Measurements from ENCODE around the gene AMPD3. TPM values are rescaled to one million over a fixed set of nuclear protein-coding genes. Genes with fewer than 3 reads are reported as not detected.

The AMPD3 gene
- total RNA-seq, 1 experiment from 2014 or later = 0.19 TPM

DNA sequence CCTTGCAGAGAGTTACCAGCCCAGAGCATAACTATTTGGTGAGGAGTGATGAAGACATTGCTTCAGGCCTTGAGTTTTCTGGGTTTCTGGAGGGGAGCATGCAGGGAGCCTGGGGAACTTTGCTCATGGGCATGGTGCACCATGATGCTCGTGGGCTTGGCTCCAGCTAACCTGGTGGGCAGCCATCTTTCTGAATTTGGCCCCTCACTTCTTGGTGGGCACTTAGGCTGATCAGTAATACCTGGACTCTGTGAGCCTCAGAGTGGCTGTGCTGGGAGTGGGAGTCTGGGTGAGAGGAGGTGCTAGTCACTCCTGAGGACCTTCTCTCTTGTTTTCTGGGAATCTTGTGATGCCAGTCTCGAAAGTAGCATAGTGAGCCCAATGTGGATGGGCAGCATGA lies 30.6 kb downstream of the AMPD3 start:
- no peak overlapping the region for H3K27ac ChIP-seq (ENCODE audit: low read depth, low read length, poor library complexity, severe bottlenecking)
- H3K4me3 ChIP-seq (ENCODE audit: low read depth, low read length, poor library complexity, severe bottlenecking) = no peak overlapping the region
- no TSS peak for BruUV-seq (replicated peaks)
- ChIA-PET POLR2A (ENCODE audit: low non-redundant PET) (no interaction called here), CTCF (no interaction called here)
- DNase-seq (ENCODE audit: low spot score) = no peak
- H3K9me3 ChIP-seq (ENCODE audit: low read depth, low read length, poor library complexity, severe bottlenecking) = no peaks in the 10 kb centered on the region
- TF ChIP-seq CTCF (conservative IDR thresholded peaks at IDR 0.05; ENCODE audit: low read depth, low read length) (no peak), EZH2 (IDR thresholded peaks at IDR 0.05; ENCODE audit: borderline replicate concordance, low read depth, low read length, poor library complexity, severe bottlenecking) (no peak)
- no peaks in the 10 kb centered on the region for H3K4me1 ChIP-seq (ENCODE audit: insufficient read depth, low read length, poor library complexity, severe bottlenecking)
- H3K27me3 ChIP-seq (replicated peaks; ENCODE audit: insufficient read depth, low read depth, low read length, poor library complexity) = no peaks in the 10 kb centered on the region
- intact Hi-C loops (cut with micrococcal nuclease; ENCODE audit: unreplicated experiment) = no loop called here
- H3K36me3 ChIP-seq (ENCODE audit: insufficient read depth, low read length, poor library complexity, severe bottlenecking) = no peaks in the 10 kb centered on the region

- H3K36me3 ChIP-seq (ENCODE audit: insufficient read depth, low read length, poor library complexity, severe bottlenecking) = no peaks in the 10 kb centered on the region
- no peak for TF ChIP-seq CTCF (conservative IDR thresholded peaks at IDR 0.05; ENCODE audit: low read depth, low read length)
- no peak for TF ChIP-seq EZH2 (IDR thresholded peaks at IDR 0.05; ENCODE audit: borderline replicate concordance, low read depth, low read length, poor library complexity, severe bottlenecking)
- ChIA-PET CTCF (no interaction called here), POLR2A (ENCODE audit: low non-redundant PET) (no interaction called here)
- no peaks in the 10 kb centered on the region for H3K9me3 ChIP-seq (ENCODE audit: low read depth, low read length, poor library complexity, severe bottlenecking)
- no peak overlapping the region for H3K27ac ChIP-seq (ENCODE audit: low read depth, low read length, poor library complexity, severe bottlenecking)
- no peak overlapping the region for H3K4me3 ChIP-seq (ENCODE audit: low read depth, low read length, poor library complexity, severe bottlenecking)
- BruUV-seq (replicated peaks) = no TSS peak
- no peak for DNase-seq (ENCODE audit: low spot score)
- H3K4me1 ChIP-seq (ENCODE audit: insufficient read depth, low read length, poor library complexity, severe bottlenecking) = no peaks in the 10 kb centered on the region
- no peaks in the 10 kb centered on the region for H3K27me3 ChIP-seq (replicated peaks; ENCODE audit: insufficient read depth, low read depth, low read length, poor library complexity)
- intact Hi-C loops (cut with micrococcal nuclease; ENCODE audit: unreplicated experiment) = no loop called here
Observed at GRCh38 chr11:10486161-10486840, 31.2 kb downstream of the AMPD3 start.

DNA sequence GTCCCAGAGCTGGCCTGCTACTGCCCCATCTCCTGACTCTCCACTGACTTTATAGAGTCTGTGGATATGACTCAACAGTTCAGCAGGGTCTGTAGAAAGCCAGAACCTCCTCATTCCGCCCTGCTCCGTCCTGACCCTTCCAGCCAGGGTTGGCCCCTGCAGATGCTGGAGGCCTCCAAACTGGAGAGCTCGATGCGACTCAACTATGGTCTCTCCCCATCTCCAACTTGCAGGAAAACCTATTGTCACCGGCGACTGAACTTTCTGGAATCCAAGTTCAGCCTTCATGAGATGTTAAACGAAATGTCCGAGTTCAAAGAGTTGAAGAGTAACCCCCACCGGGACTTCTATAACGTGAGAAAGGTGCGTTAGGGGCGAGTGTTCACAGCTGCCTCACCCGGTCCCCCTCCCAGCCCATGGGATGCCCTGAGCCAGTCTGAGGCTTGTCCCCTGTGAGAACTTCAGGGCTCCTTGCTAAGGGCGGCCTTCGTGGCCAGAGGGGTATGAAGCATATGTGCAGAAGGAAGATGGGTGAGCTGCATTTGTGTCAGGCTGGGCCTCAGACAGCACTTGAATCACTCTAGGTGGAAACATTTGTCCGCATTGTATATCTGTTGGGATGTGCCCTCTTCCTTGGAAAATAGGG lies 32.1 kb downstream of the AMPD3 start:
- H3K4me3 ChIP-seq (ENCODE audit: low read depth, low read length, poor library complexity, severe bottlenecking) = no peak overlapping the region
- intact Hi-C loops (cut with micrococcal nuclease; ENCODE audit: unreplicated experiment) = no loop called here
- no peaks in the 10 kb centered on the region for H3K4me1 ChIP-seq (ENCODE audit: insufficient read depth, low read length, poor library complexity, severe bottlenecking)
- no peaks in the 10 kb centered on the region for H3K9me3 ChIP-seq (ENCODE audit: low read depth, low read length, poor library complexity, severe bottlenecking)
- DNase-seq (ENCODE audit: low spot score) = no peak
- no peak for TF ChIP-seq CTCF (conservative IDR thresholded peaks at IDR 0.05; ENCODE audit: low read depth, low read length)
- TF ChIP-seq EZH2 (IDR thresholded peaks at IDR 0.05; ENCODE audit: borderline replicate concordance, low read depth, low read length, poor library complexity, severe bottlenecking) = no peak
- H3K27ac ChIP-seq (ENCODE audit: low read depth, low read length, poor library complexity, severe bottlenecking) = no peak overlapping the region
- ChIA-PET CTCF (no interaction called here), POLR2A (ENCODE audit: low non-redundant PET) (no interaction called here)
- no peaks in the 10 kb centered on the region for H3K36me3 ChIP-seq (ENCODE audit: insufficient read depth, low read length, poor library complexity, severe bottlenecking)
- BruUV-seq (replicated peaks) = no TSS peak
- H3K27me3 ChIP-seq (replicated peaks; ENCODE audit: insufficient read depth, low read depth, low read length, poor library complexity) = no peaks in the 10 kb centered on the region
